Stomach (tissue), 4 donors: ENCODE measurements around the gene ATF3.

Experiments
- POLR2AphosphoS5 ChIP-seq, 3 donors: sonication (generic); formaldehyde crosslinking; IDR thresholded peaks; one replicate each; pipeline ENCODE4 v1.6.1; 2016; ENCODE audit warnings: antibody characterized with exemption in 3 of 3
- TF ChIP-seq, protein P1 (sequence below), 7 experiments: fragments of 450-650 bp in 4 of 7; fragments of 200-600 bp in 3 of 7; sonication (generic) in 3 of 7; IDR thresholded peaks; one replicate each; pipeline ENCODE4 v1.5.1; 2016 to 2019; ENCODE audit warnings: antibody characterized with exemption in 7 of 7, control low read depth in 2 of 7, mild to moderate bottlenecking in 1 of 7

DNA sequence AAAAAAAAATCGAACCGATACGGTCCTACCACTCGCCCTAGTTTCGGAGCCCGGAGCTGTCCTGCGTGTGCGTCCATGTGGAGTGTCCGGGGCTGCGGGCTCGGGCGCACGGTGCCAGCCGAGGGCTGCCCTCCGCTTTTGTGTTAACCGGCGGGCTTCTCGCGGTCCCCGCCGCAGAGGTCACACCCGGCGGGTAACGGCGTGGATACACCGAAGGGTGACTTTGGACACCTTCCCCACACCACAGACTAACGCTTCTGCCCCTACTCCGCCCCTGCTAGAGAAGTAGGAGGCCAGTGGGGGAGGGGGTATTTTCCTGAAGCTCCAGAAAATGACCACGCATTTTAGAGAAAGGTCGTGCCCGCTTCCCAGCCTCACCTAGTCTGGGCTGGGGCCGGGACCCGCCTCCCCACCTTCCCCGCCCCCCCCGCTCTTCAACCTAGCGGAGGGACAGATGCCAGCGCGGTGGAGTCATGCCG is 609 bp upstream of the ATF3 start:
- TF ChIP-seq POLR2AphosphoS5 (IDR thresholded peaks at IDR 0.05): peak in 2 of 3 donors; percentile 1 to 87
- TF ChIP-seq, protein P1, sequence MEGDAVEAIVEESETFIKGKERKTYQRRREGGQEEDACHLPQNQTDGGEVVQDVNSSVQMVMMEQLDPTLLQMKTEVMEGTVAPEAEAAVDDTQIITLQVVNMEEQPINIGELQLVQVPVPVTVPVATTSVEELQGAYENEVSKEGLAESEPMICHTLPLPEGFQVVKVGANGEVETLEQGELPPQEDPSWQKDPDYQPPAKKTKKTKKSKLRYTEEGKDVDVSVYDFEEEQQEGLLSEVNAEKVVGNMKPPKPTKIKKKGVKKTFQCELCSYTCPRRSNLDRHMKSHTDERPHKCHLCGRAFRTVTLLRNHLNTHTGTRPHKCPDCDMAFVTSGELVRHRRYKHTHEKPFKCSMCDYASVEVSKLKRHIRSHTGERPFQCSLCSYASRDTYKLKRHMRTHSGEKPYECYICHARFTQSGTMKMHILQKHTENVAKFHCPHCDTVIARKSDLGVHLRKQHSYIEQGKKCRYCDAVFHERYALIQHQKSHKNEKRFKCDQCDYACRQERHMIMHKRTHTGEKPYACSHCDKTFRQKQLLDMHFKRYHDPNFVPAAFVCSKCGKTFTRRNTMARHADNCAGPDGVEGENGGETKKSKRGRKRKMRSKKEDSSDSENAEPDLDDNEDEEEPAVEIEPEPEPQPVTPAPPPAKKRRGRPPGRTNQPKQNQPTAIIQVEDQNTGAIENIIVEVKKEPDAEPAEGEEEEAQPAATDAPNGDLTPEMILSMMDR (IDR thresholded peaks at IDR 0.05): no peak
